PC-3 (cell line): ENCODE results near the gene GAL.

ENCODE experiments used
- EZH2 ChIP-seq: fragments of 300-600 bp; sonication (generic); IDR thresholded peaks from one replicate; pipeline ENCODE4 v1.6.1; 2017; ENCODE audit warnings: antibody characterized with exemption, mild to moderate bottlenecking, low read length; ENCODE audit not compliant: unreplicated experiment
- TF ChIP-seq, protein P1 (sequence below): fragments of 300-600 bp; sonication (generic); conservative IDR thresholded peaks from 2 replicates; pipeline ENCODE4 v1.5.1; 2017; ENCODE audit warnings: antibody characterized with exemption, low read depth, mild to moderate bottlenecking, low read length

DNA sequence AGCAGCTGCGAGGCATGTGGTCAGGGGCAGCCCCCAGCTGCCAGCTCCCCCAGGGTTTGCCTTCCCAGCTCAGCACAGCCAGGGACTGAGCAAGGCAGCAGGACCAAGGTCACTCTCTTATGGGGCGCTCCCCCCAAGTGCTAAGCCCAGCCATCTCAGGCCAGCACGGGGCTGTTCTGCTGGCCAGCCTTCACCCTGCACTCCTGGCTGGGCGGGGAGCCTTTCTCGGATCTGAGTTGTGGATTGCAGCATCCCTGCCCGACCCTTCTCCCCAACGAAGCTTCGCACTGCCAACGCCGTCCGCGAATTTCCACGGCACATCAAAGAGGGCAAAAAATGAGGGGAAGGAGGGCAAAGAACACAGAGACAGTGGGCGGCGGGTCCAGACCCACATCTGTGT is 42.5 kb upstream of the GAL start:
- TF ChIP-seq, protein P1, sequence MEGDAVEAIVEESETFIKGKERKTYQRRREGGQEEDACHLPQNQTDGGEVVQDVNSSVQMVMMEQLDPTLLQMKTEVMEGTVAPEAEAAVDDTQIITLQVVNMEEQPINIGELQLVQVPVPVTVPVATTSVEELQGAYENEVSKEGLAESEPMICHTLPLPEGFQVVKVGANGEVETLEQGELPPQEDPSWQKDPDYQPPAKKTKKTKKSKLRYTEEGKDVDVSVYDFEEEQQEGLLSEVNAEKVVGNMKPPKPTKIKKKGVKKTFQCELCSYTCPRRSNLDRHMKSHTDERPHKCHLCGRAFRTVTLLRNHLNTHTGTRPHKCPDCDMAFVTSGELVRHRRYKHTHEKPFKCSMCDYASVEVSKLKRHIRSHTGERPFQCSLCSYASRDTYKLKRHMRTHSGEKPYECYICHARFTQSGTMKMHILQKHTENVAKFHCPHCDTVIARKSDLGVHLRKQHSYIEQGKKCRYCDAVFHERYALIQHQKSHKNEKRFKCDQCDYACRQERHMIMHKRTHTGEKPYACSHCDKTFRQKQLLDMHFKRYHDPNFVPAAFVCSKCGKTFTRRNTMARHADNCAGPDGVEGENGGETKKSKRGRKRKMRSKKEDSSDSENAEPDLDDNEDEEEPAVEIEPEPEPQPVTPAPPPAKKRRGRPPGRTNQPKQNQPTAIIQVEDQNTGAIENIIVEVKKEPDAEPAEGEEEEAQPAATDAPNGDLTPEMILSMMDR, result no peak
- TF ChIP-seq EZH2, result no peak
